GM19468 (cell line): ENCODE data around the gene ZDHHC8.
"Not testable (repeated sequence)": the region's sequence is repeated elsewhere in the genome, so short reads cannot be mapped to it uniquely, and the experiment has no call there.

Experiments used
- ATAC-seq: cut with Tn5 transposase; IDR thresholded peaks from one replicate; pipeline ENCODE4 v1.9.1; 2021; ENCODE audit warnings: mild to moderate bottlenecking, moderate library complexity, moderate number of reproducible peaks; ENCODE audit not compliant: unreplicated experiment; ENCODE audit errors: extremely low read depth

ZDHHC8 gene

DNA sequence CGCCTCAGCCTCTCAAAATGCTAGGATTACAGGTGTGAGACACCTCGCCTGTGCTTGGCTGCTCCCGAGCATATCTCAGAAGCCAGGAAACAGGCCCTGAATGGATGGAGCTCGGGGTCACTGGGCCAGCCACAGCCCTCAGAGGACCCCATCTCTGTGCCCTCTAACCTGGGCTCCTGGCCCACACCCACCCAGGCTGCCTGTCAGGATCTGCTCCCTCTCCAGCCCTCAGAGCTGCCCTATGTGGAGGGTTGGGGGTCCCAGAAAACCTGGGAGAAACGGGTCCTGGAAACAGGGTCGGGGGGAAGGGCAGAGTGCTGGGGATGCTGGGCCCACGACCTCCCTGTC is 24.4 kb downstream of the ZDHHC8 start:
- no peak for ATAC-seq

GRCh38 chr22:20156611-20157429 is 25.2 kb downstream of the ZDHHC8 start:
- no peak for ATAC-seq

DNA sequence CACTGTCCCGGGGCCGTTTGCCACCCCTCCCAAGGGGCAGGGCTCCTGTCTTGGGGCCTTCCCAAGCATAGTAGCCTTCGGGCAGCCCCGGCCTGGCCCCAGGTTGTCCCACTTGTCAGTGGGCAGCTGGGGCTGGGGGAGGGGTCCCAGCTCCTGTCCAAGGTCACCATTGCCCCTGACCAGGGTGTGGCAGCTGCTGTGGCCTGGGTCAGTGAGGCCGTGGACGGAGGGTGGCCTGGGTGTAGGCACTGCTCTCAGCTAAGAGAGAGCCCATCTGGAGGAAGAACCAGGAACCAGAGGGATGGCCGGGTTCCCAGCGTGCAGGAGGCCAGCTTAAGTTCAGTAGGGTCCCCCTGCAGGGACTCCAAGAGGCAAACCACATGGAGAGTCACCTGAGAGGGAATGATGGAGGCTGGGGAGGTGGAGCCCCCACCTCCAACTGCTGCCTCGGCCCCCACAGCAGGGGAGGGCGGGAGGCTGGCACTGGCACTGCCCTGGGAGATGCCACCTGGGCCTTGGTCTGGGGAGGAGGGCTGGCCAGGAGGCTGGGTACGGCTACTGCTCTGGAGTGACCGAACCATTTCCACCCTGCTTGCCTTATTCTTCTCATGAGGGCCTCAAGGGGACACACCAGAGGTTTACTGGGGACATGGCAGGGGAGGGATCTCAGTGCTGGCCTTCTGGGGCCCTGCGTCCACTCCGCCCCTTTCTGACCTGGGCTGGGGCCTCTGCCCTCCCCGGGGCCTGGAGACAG is 26.0 kb downstream of the ZDHHC8 start:
- ATAC-seq: no peak

DNA sequence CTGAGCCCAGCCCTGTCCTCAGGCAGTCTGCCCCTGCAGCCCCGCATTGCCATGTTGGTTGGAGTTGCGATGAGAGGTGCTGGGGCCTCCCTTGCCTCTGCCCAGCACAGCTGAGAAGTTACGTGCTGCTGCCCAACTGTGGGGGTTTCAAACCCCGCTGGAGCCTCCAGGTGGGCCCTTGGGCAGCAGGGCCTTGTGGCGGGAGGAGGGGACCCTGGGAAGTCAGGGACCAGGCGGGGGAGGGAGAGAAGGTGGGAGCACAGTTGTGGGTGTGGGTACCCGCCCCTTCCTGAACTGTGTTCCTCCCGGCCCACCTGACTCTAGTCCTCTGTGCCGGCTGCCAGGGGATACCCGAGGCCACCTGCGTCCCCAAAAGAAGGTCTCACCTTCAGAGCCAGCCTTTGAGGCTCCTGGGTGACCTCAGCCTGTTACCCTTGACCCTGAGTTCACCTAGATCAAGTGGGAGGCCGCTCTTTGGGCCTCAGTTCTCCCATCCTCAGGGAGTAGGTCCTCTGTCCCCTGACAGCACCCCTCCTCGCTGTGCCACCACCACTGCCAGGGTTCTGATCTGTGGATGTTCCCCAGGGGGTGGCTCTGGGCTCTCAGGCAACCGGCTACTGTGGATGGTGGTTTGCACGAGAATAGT is 26.9 kb downstream of the ZDHHC8 start:
- ATAC-seq: no peak

DNA sequence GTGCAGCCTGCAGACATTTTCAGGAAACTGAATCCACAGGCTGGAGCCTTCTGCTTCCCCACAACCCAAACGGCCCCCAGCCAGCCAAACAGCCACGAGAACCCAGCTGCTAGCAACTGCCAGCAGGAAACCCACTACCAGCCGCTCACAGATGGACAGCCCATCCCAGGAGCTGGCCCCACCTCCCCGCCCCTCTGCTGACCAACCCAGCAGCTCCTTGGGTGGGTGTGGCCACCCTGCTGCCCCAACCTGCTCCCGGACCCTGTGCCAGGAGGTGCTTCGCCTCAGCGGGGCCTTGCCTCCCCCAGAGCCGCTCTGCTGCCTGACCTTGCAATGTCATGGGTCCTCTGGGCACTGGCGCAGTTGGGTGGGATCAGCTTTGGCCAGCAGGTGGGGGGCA is 27.5 kb downstream of the ZDHHC8 start:
- no peak for ATAC-seq

DNA sequence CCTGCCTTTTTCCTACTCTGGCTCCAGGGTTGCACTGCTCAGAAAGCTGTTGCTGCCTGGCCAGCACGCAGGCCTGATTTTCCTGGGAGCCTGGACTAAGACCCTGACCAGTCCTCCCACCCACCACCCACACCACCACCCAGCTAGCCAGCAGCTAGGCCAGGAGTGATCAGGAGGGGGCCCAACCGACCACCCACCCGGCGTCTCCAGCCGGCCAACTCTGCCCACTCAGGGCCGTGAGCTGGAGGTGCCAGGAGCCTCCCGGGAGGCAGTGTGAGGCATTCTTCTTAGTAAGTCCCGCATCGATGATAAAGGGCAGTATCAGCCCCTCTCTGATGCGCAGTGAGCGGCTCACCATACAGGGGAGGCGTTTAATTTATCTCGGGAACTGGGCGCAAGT is 27.9 kb downstream of the ZDHHC8 start:
- ATAC-seq: not testable (repeated sequence)

DNA sequence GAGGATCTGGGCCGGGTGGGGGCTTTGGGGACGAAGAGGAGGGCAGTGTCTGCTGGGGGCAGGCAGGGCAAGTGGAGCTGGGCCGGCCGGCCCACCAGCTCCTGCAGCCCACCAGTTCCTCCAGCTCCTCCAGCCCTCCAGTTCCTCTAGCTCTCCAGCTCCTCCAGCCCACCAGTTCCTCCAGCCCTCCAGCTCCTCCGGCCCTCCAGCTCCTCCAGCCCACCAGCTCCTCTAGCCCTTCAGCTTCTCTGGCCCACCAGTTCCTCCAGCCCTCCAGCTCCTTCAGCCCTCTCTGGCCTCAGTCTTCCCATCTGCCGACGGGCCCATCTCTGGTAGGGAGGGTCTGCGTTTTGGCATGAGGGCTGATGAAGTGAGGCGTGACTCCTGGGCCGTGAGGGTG is 28.4 kb downstream of the ZDHHC8 start:
- ATAC-seq: no peak

DNA sequence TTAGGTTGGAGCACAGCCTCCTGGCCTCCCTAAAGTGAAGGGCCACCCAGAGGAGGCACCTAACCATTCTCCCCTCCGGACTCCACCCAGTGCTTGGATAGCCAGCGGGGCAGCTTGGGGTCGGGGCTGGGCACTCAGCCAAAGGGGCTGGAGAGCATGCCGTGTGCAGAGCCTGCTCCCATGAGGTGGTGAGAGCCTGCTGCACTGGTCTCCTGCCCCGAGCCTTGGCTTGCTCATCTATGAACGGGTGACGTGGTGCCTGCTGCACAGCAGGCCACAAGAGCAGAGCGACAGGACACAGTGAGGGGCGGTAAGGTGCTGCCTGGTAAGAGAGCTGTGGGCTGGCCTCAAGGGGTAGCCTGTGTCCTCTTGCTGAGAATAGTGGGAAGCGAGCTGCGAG is 33.3 kb downstream of the ZDHHC8 start:
- no peak for ATAC-seq

DNA sequence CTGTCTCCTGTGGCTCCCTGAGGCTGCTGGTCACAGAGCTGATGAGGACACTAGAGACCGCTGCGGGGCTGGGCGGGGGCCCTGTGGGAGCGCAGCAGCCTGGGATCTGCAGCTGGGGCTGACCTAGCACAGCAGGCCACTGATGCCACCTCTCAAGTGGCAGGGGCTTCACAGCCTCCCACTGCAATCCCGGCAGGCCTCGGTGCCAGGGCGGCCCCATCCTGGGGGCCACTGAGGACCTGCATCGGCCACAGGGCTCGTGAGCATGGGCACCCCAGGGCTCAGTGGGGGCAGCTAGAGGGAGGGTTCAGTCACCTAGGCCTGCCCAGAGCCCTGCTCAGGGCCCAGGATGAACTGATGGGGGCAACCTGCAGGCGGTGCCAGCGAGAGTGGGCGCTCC is 33.8 kb downstream of the ZDHHC8 start:
- ATAC-seq: no peak

GRCh38 chr22:20165913-20166312 is 34.3 kb downstream of the ZDHHC8 start:
- no peak for ATAC-seq

- no peak for ATAC-seq
Measured at GRCh38 chr22:20166703-20167102, 35.1 kb downstream of the ZDHHC8 start.

- no peak for ATAC-seq
Measured at GRCh38 chr22:20167643-20168322, 36.2 kb downstream of the ZDHHC8 start.

GRCh38 chr22:20169253-20169822 is 37.7 kb downstream of the ZDHHC8 start:
- no peak for ATAC-seq

DNA sequence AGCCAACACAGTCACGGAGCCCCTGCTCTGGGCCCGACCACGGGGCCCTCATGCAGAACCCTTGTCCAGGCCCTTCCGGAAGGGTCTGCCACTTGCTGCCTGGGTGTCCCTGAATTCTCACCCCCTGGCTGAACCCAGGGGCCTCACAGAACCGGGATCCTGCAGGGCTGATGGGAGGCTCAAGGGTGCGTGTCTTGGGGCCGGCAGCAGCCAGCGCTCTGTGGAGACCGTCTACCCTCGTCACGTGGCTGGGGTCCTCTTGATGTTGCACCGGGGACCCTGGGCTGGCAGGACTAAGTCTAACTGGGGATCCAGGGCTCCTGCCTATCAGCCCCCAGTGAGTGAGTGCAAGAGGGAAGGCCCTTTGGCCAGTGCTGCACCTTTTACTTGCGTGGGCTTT is 38.6 kb downstream of the ZDHHC8 start:
- no peak for ATAC-seq

DNA sequence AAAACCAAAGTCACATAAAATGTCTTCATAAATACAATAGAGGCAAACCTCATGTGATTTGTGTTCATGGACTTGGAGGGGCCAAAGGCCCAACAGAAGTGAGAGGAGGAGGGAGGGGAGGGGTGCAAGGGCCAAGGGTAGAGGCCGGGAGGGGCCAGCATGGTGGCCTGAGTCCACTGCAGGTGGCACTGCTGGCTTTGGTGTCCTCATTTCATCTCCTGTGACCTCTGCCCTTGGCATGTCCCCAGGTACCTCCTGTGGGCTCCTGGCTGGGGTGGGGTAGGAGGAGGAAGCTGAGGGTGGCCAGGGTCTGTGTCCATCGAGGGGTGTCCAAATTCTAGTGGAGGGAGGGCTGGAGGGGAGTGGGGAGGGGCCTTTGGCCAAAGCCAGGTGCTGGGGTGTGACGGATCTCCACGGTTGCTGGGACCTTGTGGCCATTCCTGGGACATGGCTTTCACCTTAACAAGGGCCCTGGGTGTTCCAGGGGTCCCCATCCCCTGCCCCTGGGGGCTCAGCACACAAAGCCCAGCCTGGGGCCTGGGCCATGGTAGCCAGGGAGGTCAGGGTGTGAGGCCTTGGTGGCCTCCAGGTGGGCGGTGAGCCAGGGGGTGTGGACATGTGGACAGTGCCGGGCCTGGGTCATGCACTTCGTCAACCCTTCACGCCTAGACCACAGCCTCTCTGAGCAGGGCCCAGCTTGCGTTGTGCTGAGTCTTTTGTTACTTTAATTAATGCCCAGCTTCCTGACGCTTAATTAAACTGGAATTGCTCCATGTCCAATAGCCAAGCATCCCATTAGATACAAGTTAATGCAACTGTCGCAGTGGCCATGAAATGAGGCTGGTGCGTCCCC is 39.9 kb downstream of the ZDHHC8 start:
- ATAC-seq: no peak

- ATAC-seq: no peak
Measured at GRCh38 chr22:20172141-20172613, 40.6 kb downstream of the ZDHHC8 start.

DNA sequence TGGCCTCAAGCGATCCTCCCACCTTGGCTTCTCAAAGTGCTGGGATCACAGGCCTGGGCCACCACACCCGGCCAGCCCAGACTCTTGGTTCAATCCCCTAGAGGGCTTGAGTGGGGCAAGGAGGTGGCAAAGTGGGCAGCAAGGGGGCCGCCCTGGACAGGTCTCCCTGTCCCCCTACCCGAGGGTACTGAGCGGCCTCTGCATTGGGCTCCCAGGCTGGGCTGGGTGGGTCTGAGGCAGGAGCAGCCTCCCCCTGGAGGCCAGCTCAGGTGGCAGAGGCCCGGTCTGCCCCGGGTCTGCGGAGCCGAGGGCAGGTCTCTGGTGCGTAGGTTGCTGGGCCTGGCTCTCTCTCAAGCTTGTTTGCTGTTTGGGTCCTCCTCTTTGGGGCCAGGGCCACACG is 41.6 kb downstream of the ZDHHC8 start:
- ATAC-seq: no peak

DNA sequence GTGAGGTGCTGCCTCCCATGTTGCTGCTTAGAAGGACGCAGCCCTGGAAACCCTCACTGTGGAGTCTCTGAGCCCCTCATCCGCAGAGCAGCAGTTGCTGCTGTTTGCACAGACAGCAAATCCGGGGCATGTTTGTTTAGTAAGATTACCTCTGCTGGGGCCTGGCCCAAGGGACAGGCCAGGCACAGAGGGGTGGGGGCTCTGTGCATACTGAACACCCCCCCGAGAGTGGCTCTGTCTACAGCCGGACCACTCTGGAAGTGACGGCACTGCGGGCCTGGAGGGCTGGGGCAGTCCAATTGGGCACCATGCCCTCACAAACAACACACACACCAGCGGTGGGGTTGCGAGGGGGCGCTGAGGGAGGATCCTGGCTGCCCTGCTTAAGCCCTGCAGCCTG is 42.2 kb downstream of the ZDHHC8 start:
- ATAC-seq: no peak
